AG04449 (cell line): Measurements from ENCODE around the gene TFDP1.

ENCODE experiments used
- CTCF ChIA-PET: fragments of 350-600 bp; formaldehyde crosslinking; extraction: SDS; loops from one replicate; lab custom pipeline; 2021; ENCODE audit warnings: antibody characterized with exemption; lab: Yijun Ruan, JAX
- POLR2A ChIA-PET: fragments of 400-600, 350-600 bp; formaldehyde crosslinking; extraction: SDS; loops from one replicate; lab custom pipeline; 2020; ENCODE audit warnings: antibody characterized with exemption, inconsistent platforms; lab: Yijun Ruan, JAX
- DNase-seq: peaks from one replicate; pipeline ENCODE4 v3.0.0-alpha.2; 2010; ENCODE audit warnings: low read depth, low spot score
- H3K4me3 ChIP-seq: 2 replicates; pipeline ENCODE4 v1.5.1; 2011; ENCODE audit warnings: low read depth, mild to moderate bottlenecking, control low read depth, low read length
- TF ChIP-seq, protein P1 (sequence below): IDR thresholded peaks from one replicate; pipeline ENCODE4 v1.5.1; 2011; ENCODE audit warnings: mild to moderate bottlenecking, moderate library complexity, low read length, control low read depth, inconsistent platforms; ENCODE audit not compliant: insufficient read depth; ENCODE audit errors: missing control alignments

The TFDP1 gene

DNA sequence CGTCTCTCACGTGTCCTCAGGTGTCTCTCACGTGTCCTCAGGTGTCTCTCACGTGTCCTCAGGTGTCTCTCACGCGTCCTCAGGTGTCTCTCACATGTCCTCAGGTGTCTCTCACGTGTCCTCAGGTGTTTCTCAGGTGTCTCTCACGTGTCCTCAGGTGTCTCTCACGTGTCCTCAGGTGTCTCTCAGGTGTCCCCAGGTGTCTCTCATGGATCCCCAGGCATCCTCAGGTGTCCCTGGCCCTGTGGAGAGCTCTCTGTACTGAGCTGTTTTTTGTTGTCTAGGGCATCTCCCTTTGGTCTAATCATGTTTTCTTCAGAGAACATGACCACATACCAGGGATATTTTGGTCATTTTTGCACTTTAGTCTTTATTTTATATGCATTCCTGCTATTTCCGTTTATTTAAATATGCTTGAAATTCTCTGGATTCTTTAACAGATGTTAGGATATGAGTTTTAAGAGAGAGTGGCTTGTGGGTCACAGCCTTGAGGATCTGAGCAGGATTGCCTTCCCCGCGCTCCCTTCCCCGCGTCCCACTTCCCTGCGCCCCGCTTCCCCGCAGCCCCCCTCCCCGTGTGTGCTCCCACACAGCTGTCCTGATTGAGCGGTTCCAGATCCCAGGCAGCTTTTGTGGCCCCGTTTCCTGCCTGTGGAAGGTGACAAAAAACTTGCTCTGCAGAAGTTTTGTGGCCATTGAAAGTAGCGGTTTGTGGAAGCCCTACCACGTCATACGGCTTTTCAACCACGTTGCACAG, 41.6 kb downstream of the TFDP1 start:
- POLR2A ChIA-PET = no interaction called here
- CTCF ChIA-PET = interaction anchor here (1.0 to 1.5 kb wide), 2 partner anchors 25 to 600 kb away, joined by 3 to 4 read pairs; no protein-coding TSS in a partner anchor
- no peak overlapping the region for H3K4me3 ChIP-seq
- TF ChIP-seq, protein P1, sequence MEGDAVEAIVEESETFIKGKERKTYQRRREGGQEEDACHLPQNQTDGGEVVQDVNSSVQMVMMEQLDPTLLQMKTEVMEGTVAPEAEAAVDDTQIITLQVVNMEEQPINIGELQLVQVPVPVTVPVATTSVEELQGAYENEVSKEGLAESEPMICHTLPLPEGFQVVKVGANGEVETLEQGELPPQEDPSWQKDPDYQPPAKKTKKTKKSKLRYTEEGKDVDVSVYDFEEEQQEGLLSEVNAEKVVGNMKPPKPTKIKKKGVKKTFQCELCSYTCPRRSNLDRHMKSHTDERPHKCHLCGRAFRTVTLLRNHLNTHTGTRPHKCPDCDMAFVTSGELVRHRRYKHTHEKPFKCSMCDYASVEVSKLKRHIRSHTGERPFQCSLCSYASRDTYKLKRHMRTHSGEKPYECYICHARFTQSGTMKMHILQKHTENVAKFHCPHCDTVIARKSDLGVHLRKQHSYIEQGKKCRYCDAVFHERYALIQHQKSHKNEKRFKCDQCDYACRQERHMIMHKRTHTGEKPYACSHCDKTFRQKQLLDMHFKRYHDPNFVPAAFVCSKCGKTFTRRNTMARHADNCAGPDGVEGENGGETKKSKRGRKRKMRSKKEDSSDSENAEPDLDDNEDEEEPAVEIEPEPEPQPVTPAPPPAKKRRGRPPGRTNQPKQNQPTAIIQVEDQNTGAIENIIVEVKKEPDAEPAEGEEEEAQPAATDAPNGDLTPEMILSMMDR = no peak
- DNase-seq = peak; percentile 19

DNA sequence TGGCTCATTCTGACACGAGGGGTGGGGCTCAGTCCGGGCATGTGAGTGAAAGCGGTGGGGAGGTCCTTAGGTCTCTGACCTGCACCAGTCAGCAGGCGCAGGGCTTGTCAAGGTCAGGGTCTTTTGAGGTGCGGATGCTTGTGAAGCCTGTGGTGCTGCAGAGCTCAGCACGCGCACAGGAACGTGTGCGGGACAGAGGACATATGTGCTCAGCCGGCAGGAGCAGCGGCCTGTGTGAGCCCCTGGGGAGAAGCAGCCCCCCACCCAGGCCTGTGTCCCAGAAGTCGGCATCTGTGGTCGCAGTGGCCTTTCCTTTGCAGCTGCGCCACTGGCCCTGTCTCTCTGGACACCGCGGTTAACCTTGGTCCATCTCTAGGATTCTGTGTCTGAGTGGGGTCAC, 42.6 kb downstream of the TFDP1 start:
- POLR2A ChIA-PET = interaction anchor here (0.6 kb wide), 1 partner anchor 439 kb away, joined by 3 read pairs; no protein-coding TSS in a partner anchor

DNA sequence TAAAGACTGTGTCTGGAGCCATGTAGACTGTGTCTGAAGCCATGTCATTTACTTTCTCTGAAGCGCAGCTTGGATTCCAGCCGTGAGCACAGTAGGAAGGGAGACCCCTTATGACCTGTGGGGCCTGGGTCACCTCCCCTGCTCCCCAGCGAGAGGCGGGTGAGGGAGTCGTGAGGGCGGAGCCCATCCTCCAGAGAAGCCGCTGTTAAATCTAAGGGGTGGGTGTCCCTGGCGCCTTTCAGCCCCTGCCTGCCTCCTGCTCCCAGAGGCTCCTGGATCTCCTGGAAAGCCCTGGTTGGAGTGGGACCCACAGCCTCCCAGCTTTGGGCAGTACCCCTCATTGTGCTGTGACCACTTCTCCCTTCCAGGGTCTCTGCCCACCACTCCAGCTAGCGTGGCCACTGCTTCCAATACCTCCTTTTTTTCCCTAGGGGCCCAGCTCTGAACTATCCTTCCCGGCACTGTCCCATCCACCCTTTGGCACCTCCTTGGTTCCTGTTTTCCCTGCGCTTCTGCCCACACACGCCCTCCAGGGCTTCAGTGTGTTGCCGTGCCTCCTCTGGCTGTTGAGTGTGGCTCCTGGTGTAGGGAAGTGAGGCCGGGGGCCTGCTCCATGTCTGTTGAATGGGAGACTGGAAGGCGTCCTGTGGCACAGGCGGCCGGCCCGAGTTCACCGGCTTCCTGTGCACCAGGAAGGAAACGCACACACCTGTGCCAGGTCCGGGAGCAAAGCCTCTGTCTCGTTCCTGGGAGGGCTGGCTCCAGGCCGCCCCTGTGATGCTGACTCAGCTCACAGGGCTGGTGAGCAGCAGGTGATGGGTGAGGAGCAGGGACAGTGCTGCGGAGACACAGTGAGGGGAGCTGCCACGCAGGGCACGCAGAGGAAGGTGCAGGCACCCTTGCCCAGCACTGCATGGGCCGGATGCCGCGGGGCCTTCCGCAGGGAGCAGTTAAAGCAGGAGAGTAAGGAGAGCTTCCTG, 44.0 kb downstream of the TFDP1 start:
- TF ChIP-seq, protein P1 = no peak
- no peak overlapping the region for H3K4me3 ChIP-seq
- DNase-seq = no peak
- ChIA-PET POLR2A (no interaction called here), CTCF (no interaction called here)

More for the DNA sequence above, 42.6 kb downstream of the TFDP1 start:
- TF ChIP-seq, protein P1 = no peak
- no peak overlapping the region for H3K4me3 ChIP-seq
- no peak for DNase-seq
- CTCF ChIA-PET = interaction anchor here (1.5 kb wide), 1 partner anchor 599 kb away, joined by 4 read pairs; no protein-coding TSS in a partner anchor

DNA sequence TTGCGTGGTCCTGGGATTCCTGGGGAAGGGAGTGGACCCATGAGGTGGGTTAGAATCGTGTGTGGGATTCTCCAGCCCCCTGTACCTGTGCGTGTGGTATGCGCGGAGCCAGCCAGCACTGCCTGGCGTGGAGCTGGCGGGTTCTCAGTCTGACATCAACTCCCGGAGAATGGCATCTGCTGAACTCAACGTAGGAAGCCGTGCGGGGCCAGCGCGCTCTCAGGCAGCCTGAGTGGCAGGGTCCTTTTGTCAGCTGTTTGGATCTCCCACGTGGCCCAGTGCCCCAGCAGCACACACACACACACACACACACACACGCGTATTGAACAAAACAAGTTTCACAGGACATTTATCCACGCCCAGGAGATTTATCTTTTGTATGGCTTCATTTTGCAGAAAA, 45.3 kb downstream of the TFDP1 start:
- ChIA-PET CTCF (no interaction called here), POLR2A (no interaction called here)
- no peak for DNase-seq
- no peak overlapping the region for H3K4me3 ChIP-seq
- TF ChIP-seq, protein P1 = no peak

DNA sequence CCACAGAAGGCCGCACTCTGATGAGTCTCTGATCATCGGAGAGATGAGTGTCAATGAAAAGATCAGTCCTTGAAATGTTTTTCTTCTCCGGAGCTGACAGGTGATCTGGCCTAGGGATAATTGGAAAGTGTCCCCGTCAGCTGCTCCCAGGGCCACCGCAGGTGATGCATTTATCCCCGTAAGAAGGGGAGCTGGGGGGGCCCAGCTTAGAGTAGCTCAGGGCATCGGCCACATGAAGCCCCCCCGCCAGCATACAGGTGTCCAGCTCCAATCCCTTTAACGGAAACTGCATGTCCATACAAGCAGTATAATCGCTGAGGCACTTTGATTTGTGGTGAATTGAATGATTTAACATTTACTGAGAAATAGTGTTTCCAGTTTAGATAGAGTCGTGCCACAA, 45.7 kb downstream of the TFDP1 start:
- ChIA-PET CTCF (no interaction called here), POLR2A (no interaction called here)
- TF ChIP-seq, protein P1 = no peak
- no peak overlapping the region for H3K4me3 ChIP-seq
- DNase-seq = no peak
